Natural killer cell (primary cell): ENCODE results near the gene ZNF26. TPM values are rescaled to one million over a fixed set of nuclear protein-coding genes. Genes with fewer than 3 reads are reported as not detected.
A peak's percentile ranks its signal among the peaks of the same experiment; 100 is the strongest.

Experiments used
- ATAC-seq, 3 donors: fragments of 150-1000 bp in 2 of 3; fragments of 200-7000 bp in 1 of 3; cut with Tn5 transposase; 1 replicate in 1 of 3; 2 replicates in 2 of 3; pipeline ENCODE4 v1.10.0; 2021; ENCODE audit warnings: mild to moderate bottlenecking in 2 of 3, moderate library complexity in 2 of 3
- DNase-seq, 2 donors: peaks; one replicate each; pipeline versions ENCODE4 v3.0.0 to v3.0.0-alpha.2; 2013 to 2021; ENCODE audit warnings: mixed read lengths in 1 of 2
- H3K27ac ChIP-seq: one replicate; pipeline ENCODE4 v1.5.1; 2013; ENCODE audit warnings: mild to moderate bottlenecking, low read length
- H3K27me3 ChIP-seq: one replicate; pipeline ENCODE4 v1.6.1; 2013; ENCODE audit warnings: low read length; ENCODE audit not compliant: control insufficient read depth, insufficient read depth
- H3K36me3 ChIP-seq: one replicate; pipeline ENCODE4 v1.6.1; 2013; ENCODE audit warnings: low read length; ENCODE audit not compliant: control insufficient read depth, insufficient read depth
- H3K4me1 ChIP-seq: one replicate; pipeline ENCODE4 v1.6.1; 2013; ENCODE audit warnings: low read length; ENCODE audit not compliant: control insufficient read depth, insufficient read depth
- H3K4me3 ChIP-seq: one replicate; pipeline ENCODE4 v1.5.1; 2013; ENCODE audit warnings: low read length
- H3K9me3 ChIP-seq: one replicate; pipeline ENCODE4 v1.6.1; 2013; ENCODE audit warnings: low read length; ENCODE audit not compliant: control insufficient read depth, insufficient read depth
- H3K27ac Mint-ChIP-seq, 2 donors: one replicate each; pipeline ENCODE4 v1.8.0; 2022; ENCODE audit warnings: mild to moderate bottlenecking in 2 of 2, mixed read lengths in 2 of 2, moderate library complexity in 1 of 2
- H3K27me3 Mint-ChIP-seq, 2 donors: one replicate each; pipeline ENCODE4 v1.8.0; 2022; ENCODE audit warnings: low read depth in 2 of 2, mixed read lengths in 2 of 2
- H3K36me3 Mint-ChIP-seq: one replicate; pipeline ENCODE4 v1.8.0; 2022; ENCODE audit warnings: mixed read lengths
- H3K4me1 Mint-ChIP-seq, 2 donors: one replicate each; pipeline ENCODE4 v1.8.0; 2022; ENCODE audit warnings: mixed read lengths in 2 of 2
- H3K4me3 Mint-ChIP-seq: one replicate; pipeline ENCODE4 v1.8.0; 2022; ENCODE audit warnings: mild to moderate bottlenecking, moderate library complexity, mixed read lengths
- H3K9me3 Mint-ChIP-seq, 2 donors: one replicate each; pipeline ENCODE4 v1.8.0; 2022; ENCODE audit warnings: mixed read lengths in 2 of 2
- WGBS: methylation state at CpG from one replicate; pipeline ENCODE4 v1.1.7; 2013; ENCODE audit warnings: missing lambda C conversion rate; ENCODE audit not compliant: insufficient coverage; 5-methylcytosine and 5-hydroxymethylcytosine counted together
- intact Hi-C: fragments of 100-400 bp; cut with micrococcal nuclease; formaldehyde crosslinking; loops from one replicate; pipeline ENCODE4 v1.14.2; 2022
- total RNA-seq, 4 donors: library from RNA; stranded (reverse); fragments of 120-200 nt in 1 of 4; gene quantifications; one replicate each; pipeline versions ENCODE4 v1.2.3 to v1.2.4, GENCODE V29; 2013 to 2022
- TF ChIP-seq, protein P1 (sequence below): fragments of 200-600 bp; IDR thresholded peaks from one replicate; pipeline ENCODE4 v1.8.0; 2022; ENCODE audit warnings: antibody characterized with exemption

Gene ZNF26
- total RNA-seq, 3 donors from 2014 or later (not counting 1 experiment from before 2014, with no cell fraction given), result 38.7 to 45.1 (median 43.0) TPM

DNA sequence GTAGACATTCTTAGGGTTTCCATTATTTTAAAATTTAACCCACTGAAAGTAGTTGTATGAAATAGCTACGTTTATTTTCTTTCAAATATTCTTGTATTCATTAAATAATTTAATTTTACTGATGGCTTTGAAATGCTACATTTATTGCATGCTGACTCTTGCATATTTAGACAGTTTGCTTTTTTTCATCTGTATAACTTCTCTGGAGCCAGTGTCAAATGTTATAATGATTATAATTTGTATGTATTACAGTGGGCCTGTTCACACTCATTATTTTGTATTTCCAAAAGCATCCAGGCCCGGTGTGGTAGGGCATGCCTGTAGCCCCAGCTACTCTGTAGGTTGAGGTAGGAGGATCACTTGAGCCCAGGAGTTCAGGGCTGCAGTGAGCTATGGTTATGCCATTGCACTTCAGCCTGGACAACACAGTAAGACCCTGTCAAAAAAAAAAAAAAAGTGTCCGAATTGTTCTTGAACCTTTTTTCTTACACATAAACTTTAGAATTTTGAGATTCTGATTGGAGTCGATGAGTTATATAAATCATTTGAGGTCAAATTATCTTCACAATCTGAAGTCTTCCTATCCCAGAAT is 52.0 kb downstream of the ZNF26 start:
- Mint-ChIP-seq H3K27me3 (peaks cover 0 to 10% of the 10 kb centered on the region in 2 donors), H3K4me1 (peaks cover 5 to 15% of the 10 kb centered on the region in 2 donors), H3K4me3 (peak overlapping the region; percentile 98), H3K9me3 (peaks cover 11 to 33% of the 10 kb centered on the region in 2 donors), H3K36me3 (peaks cover 34% of the 10 kb centered on the region), H3K27ac (peak overlapping the region; percentile 94 to 96)
- Histone ChIP-seq H3K27me3 (no peaks in the 10 kb centered on the region), H3K4me3 (peak overlapping the region; percentile 71), H3K27ac (peak overlapping the region; percentile 97), H3K36me3 (peaks cover 19% of the 10 kb centered on the region), H3K4me1 (peaks cover 4% of the 10 kb centered on the region), H3K9me3 (peaks cover 34% of the 10 kb centered on the region)
- TF ChIP-seq, protein P1, sequence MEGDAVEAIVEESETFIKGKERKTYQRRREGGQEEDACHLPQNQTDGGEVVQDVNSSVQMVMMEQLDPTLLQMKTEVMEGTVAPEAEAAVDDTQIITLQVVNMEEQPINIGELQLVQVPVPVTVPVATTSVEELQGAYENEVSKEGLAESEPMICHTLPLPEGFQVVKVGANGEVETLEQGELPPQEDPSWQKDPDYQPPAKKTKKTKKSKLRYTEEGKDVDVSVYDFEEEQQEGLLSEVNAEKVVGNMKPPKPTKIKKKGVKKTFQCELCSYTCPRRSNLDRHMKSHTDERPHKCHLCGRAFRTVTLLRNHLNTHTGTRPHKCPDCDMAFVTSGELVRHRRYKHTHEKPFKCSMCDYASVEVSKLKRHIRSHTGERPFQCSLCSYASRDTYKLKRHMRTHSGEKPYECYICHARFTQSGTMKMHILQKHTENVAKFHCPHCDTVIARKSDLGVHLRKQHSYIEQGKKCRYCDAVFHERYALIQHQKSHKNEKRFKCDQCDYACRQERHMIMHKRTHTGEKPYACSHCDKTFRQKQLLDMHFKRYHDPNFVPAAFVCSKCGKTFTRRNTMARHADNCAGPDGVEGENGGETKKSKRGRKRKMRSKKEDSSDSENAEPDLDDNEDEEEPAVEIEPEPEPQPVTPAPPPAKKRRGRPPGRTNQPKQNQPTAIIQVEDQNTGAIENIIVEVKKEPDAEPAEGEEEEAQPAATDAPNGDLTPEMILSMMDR, result no peak
- ATAC-seq (no peak), DNase-seq (no peak)
- 71% methylated on average over 1 of the region's 4 CpGs for WGBS
- intact Hi-C loops, result no loop called here

- H3K9me3 Mint-ChIP-seq, result peaks cover 18 to 46% of the 10 kb centered on the region in 2 donors
- DNase-seq (no peak), ATAC-seq (no peak)
- WGBS, result no CpG with 5 or more reads among the region's 3 CpGs
- H3K36me3 ChIP-seq, result peaks cover 71% of the 10 kb centered on the region
- H3K4me3 Mint-ChIP-seq, result no peak overlapping the region
- no peak overlapping the region for H3K27ac Mint-ChIP-seq
- TF ChIP-seq, protein P1, result no peak
- intact Hi-C loops, result no loop called here
- H3K9me3 ChIP-seq, result peaks cover 81% of the 10 kb centered on the region
- H3K4me3 ChIP-seq, result no peak overlapping the region
- H3K27me3 ChIP-seq, result no peaks in the 10 kb centered on the region
- H3K4me1 ChIP-seq, result no peaks in the 10 kb centered on the region
- no peak overlapping the region for H3K27ac ChIP-seq
- peaks cover 84% of the 10 kb centered on the region for H3K36me3 Mint-ChIP-seq
- H3K4me1 Mint-ChIP-seq, result no peaks in the 10 kb centered on the region
- H3K27me3 Mint-ChIP-seq, result no peaks in the 10 kb centered on the region
These were observed 60.5 kb downstream of the ZNF26 start for GRCh38 chr12:133046698-133047097.

- Mint-ChIP-seq H3K36me3 (peaks cover 52% of the 10 kb centered on the region), H3K4me3 (peak overlapping the region; percentile 35), H3K9me3 (peaks cover 10 to 20% of the 10 kb centered on the region in 2 donors), H3K27me3 (no peaks in the 10 kb centered on the region), H3K27ac (peak overlapping the region in 1 of 2 donors; percentile 73), H3K4me1 (no peaks in the 10 kb centered on the region)
- Histone ChIP-seq H3K36me3 (peaks cover 24% of the 10 kb centered on the region), H3K27me3 (no peaks in the 10 kb centered on the region), H3K4me3 (no peak overlapping the region), H3K27ac (no peak overlapping the region), H3K9me3 (peaks cover 57% of the 10 kb centered on the region), H3K4me1 (no peaks in the 10 kb centered on the region)
- intact Hi-C loops, result no loop called here
- 100% methylated on average over 2 of the region's 5 CpGs for WGBS
- DNase-seq, result no peak
- no peak for ATAC-seq
- TF ChIP-seq, protein P1, result no peak
These were observed 71.3 kb downstream of the ZNF26 start for GRCh38 chr12:133057446-133057845.
